SW480 (cell line): Measurements from ENCODE around the gene OR4D5.

Source experiments
- DNase-seq: peaks from one replicate; pipeline ENCODE4 v3.0.0-alpha.2; 2016; ENCODE audit warnings: low spot score

The OR4D5 gene

DNA sequence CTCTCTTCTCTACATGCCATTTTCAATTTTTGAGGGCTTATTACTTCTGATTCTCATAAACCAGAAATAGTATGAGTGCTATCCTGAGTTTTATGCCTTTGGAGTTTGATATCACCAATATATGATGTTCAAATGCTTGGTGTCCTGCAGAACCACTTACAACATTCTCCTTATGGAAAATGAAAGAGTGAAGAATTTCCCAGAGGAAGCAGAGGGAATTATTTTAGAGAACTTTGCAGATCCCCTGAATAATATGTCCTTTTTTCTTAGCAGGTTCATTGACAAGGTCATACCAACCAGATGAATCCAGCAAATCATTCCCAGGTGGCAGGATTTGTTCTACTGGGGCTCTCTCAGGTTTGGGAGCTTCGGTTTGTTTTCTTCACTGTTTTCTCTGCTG lies at the start of gene OR4D5:
TSS of gene OR4D5 (plus strand) at position 301 of the 400 bp plus-strand sequence. CDS start at position 301, 0 bp downstream.
- no peak for DNase-seq

DNA sequence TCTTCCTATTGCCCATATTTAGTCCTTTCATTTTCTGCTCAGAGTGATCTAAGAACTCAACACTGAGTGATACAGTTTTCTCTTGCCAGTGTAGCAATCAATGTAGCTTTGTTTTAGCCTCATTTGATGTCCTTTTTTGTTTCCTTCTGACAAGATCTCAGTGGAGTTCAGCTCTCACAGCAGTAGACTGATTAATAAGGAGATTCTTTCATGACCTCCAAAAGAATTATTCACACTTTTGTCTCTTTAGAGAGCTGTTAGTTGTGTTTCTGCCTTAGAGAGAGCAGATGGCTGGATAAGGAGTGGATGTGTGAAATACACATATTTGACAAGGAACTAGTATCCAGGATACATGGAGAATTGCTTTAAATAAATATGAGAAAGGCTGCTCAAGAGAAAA lies 47.4 kb upstream of the OR4D5 start:
- no peak for DNase-seq

DNA sequence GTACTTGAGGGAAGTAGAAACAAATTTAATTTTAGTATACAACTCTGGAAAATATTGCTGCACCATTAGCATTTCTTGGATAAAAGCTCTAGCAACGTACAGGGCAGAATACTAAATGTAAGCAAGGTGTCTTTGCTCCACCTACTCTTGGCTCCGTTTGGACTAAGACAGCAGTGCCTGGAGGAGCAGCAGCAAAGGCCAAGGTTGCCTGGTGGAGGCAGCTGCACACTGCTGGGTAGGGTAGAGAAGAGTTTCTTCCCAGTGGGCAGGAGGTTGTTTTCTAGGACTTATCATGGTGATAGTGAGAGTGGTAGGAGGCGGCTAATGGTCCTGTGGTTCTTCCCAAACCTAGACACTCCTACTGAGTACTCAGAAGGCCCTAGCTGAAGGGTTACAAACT lies 39.6 kb upstream of the OR4D5 start:
- DNase-seq, result no peak

DNA sequence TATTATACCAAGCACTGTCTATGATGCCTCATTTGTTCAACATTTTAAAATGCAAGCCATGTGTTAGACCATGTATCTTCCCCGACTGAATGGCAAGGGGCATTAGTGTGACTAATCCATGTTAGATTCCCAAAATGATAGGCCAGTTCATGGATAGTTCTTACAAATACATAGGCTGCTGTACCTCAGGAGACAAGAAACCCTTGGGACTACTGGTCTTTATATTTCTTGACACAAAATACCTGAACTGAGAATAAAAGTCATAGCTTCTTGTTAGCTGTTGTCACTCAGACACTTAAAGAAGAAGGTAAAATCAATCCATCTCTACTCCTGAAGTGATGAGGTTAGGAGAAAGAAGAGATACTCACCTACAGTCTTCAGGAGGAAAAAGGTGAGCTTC lies 37.5 kb upstream of the OR4D5 start, which contains the start of gene OR8D4:
TSS of gene OR8D4 (plus strand) at position 301 of the 400 bp plus-strand sequence. CDS start 4,265 bp downstream, outside the sequence.
- DNase-seq, result no peak

DNA sequence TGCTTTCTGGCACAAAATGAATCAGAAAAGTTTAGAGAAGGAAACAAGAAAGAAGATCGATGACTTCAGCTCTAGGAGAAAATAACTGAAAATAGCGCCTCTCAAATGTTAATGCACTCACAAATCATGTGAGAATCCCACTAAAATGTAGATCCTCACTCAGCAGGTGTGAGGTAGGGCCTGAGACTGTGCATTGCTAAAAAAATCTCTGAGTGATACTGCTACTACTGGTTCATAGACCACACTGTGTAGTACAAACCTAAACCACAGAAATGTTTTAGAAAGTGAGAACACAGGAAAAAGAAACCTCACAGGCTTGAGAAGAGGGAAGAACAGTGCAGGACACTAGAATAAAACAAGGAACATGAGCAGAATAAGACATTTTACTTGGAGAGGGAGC lies 35.5 kb upstream of the OR4D5 start:
- DNase-seq, result no peak

DNA sequence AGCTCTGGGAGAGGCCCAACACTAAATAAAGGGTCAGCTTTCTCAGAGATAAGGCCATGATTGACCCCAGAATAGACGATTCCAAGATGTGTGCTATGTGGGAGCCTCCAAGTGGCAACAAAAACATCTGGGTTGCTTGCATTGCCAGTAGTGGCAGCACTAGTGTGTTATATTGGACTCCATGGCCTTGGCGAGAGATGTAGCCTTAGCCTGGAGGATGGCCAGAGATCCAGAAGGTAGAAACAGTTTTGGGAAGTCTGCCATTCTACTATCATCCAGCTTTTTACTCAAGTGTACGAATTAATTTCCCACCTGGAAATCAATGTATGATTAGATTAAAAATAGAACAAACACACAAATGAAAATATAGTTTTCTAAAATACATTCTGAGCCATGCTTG lies 34.5 kb upstream of the OR4D5 start:
- no peak for DNase-seq

DNA sequence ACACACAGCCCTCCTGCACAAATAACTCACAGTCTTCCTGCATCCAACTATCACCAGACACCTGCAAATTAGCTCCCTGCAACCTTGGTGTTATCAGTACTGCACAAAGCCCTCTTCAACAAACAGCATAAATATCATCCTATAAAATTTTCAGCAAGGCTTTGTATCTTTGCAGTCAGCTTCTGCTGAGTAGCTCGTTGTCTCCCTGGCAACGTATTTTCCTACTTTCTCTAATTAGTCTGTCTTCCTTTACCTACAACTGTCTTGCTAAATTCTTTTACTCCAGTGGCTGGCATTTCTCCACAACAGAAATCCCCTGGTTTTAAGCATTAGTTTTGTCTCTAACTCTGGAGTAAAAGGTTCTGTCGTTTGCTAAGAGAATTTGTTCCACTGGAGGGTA lies 33.6 kb upstream of the OR4D5 start:
- no peak for DNase-seq

DNA sequence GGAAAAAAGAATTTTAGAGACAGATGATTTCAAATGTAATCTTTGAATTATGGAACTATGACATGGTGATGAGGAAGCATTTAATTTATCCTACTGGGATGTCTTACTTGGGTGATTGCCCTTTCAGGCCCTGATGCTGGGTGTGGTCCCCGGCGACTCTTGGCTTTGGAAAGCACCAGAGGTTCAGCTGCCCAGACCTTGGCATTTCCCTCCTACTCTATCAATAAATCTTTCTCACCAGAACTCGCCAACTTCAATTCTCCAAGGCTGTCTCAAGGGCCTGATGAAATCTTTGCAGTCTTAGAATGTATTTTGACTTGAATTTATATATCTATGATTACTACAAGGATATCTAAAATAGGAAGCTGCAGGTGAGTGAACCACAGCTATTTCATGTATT lies 18.5 kb upstream of the OR4D5 start:
- no peak for DNase-seq

DNA sequence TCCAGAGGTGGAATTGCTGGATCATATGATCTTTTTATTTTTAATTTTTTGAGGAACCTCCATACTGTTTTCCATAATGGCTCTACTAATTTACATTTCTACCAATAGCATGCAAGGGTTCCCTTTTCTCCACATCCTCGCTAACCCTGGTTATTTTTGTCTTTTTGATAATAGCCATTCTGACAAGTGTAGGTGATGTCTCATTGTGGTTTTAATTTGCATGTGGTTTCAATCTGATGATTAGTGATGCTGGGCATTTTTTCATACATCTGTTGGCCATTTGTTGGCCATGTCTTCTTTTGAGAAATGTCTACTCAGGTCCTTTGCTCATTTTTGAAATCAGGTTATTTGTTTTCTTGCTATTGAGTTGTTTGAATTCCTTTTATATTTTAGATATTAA lies 15.4 kb upstream of the OR4D5 start:
- no peak for DNase-seq

DNA sequence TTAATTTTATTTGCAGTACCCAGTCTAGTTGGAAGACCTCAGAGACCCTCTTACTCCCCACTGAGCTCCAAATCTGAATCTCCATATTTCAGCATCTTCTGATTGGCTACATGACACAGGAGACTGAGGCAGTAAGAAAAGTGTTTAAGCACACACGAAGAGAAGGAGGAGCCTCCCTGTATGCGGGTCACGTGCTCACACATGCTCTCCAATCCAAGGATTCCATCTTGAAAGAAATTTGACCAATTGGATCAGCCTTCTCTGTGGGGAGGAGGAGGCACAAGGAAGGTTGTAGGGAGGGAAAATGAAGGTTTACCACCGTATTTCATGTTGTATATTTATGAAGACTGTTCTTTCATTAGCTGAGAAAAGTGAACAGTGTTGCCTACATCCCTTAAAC lies 3.0 kb downstream of the OR4D5 start:
- DNase-seq, result no peak

DNA sequence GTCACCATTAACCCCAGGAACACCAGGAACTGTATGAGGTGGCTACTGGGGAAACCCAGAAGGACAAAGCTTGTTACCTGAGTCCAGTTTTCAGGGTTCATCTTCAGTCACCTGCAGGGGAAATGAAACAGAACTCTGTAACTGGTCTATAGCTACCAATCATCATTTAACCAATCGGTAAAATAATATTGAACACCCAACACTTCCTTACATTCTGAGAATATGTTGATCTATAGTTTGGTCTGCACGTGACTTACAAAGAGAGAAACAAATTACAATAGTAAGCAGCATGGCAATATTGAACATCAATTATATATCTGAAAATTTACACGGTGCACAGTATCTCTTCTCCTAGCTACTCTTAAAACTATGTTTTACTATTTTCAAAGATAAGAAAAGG lies 4.3 kb downstream of the OR4D5 start, which contains the start of gene OR6T1:
TSS of gene OR6T1 (minus strand) at position 101 of the 400 bp plus-strand sequence. CDS start at position 101, 0 bp downstream.
- DNase-seq, result no peak

DNA sequence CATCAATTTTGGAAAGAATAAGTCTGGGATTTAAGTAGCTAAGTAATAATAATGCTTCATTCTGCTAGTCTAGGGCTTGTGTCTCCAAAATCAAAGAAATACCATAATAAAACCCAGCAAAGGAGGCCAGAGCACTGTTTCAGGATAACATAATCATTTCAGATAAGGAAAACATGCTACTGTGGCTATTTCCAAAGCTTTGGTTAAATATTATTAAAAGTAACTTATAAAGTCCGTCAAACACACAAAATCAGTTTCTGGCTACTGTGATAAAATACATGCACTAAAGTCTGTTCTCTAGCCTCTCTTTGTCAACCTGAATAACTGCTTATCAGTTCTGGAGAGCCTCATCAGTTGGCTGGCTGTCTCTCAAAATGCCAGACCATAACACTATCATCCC lies 5.7 kb downstream of the OR4D5 start:
- no peak for DNase-seq

DNA sequence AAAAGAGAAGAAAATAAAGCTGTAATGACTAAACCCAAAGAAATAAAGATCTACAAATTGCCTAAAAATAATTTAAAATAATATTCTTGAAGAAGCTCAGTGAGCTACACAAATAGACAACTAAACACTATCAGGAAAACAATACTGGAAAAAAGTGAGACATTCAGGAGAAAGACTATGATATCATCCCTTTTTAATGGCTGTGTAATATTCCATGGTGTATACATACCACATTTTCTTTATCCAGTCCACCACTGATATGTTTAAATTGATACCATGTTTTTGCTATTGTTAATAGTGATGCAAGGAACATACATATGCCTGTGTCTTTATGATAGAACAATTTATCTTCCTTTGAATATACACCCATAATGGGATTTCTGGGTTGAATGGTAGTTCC lies 17.3 kb downstream of the OR4D5 start:
- no peak for DNase-seq

DNA sequence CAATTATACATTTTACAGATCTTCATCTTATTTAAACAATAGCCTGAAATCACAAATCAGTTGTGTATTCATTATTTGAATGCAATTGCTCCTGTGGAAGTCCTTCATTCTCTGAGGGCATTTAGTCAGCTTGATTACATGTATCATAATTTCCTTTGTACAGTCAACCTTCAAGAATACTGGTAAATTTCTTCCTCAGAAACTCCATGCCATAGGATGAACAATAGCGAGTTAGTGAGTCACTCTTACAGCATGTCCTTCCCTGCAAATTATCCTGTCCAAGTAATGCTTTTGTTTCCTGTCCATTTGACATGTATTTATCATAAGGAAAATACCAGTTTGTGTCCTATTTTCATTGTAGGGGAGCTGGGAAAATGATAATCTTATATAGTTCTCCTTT lies 34.4 kb downstream of the OR4D5 start:
- DNase-seq, result peak; percentile 5

DNA sequence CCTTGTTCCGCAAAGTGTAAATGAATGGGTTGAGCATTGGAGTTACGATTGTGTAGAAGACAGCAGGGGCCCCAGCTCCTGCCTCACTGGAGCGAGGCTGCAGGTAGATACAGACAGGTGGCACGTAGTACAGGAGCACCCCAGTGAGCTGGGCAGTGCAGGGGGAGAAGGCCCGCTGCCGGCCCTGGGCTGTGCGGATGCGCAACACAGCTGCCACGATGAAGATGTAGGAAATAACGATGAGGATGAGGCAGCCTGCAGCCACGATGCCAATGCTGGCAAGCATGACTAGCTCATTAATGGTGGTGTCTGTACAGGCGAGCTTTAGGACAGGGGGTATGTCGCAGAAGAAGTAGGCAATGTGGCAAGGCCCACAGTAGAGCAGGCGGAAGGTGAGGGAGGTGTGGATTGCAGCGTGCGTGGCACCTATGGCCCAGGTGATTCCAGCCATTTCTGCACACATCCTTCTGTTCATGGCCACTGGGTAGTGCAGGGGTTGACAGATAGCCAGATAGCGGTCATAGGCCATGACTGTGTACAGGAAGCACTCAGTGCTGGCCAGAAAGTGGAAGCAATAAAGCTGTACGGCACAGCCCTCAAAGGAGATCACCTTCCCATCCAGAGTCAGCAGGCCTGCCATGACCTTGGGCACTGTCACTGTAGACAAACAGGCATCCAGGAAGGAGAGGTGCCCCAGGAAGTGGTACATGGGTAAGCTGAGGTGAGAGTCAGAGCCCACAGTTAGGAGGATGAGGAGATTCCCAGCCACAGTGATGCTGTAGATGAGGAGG lies 37.5 kb downstream of the OR4D5 start:
- no peak for DNase-seq

DNA sequence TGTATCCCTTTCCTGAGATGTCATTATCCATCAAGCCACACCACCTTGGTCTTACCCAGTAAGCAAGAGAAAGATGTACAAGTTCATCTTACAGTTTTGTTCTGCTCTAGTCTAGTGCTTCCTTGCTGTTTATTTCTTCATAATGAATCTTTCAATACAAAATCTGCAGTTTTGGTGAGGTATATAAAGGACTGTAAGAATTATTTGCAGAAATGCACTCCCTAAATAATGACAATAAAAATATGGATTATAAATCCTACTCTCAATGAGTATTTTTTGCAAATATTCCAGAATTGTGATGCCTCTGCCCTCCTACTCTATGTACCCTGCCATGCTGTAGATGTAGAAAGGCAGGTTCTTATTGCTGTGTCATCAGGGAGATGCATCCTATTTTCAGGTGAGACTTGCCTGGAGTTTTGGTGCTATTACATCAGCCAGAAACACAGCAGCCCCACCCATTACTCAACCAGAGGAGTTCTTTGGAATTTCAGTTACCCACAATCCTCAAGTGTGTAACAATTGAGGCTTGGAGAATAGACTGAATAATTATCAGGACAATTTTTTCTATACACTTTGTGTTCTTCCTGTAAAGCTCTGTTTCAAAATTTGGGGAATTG lies 38.4 kb downstream of the OR4D5 start, which contains the start of gene OR10S1:
TSS of gene OR10S1 (minus strand) at position 51 of the 617 bp plus-strand sequence. CDS start 117 bp downstream, outside the sequence.
- peak; percentile 72 for DNase-seq

DNA sequence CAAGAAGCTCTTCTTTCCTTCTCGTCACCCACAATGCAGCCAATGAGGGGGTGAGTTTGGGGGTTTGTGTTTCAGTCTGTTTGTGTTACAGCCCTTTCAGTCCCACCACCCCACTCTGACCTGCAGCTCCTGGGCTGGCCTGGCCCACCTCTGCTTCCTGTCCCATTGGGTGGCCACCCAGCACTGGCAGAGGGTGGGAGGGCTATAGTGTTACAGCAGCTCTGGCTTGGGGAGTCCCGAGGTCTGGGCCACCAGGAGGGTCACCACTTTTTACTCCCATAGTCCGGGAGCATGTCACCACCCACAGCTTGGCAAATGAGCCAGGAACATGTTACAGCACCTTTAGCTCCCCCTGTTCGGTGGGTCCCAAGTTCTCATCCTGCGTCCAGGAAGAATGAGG lies 39.9 kb downstream of the OR4D5 start:
- DNase-seq, result no peak
